Measurements from ENCODE around the gene SPAG16.

SPAG16 gene

DNA sequence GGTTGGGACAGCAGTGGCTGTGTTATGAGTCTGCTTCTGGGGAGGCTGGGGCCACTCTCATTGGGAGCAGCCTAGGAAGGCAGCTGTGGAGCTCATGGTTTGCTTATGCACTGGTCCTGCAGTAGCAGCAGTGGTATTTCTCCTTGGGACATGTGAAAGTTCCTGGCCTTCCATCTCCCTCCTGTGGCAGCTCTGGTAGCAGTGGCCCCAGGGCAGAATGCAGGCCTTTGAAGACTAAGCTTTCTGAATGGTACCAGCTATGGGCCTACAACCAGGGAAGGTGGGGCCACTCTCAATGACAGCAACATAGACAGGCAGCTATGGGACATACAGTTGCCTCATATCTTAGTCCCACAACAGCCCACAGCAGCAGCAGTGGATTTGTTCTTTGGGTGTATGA lies 1009.3 kb downstream of the SPAG16 start:
- DNase-seq (ENCODE audit: low spot score): no peak

- DNase-seq (ENCODE audit: low spot score): no peak
These were observed 1010.2 kb downstream of the SPAG16 start for GRCh38 chr2:214294426-214294825.

DNA sequence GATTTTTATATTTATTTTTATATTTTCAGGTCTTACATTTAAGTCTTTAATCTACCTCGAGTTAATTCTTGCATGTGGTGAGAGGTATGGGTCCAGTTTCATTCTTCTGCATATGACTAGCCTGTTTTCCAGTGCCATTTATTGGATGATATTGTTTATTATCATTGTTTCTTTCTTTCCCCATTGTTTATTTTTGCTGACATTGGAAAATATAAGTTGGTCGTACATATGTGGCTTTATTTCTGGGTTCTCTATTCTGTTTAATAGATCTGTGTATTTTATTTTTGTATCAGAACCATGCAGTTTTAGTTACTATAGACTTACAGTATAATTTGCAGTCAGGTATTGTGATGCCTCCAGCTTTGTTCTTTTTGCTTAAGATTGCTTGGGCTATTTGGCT lies 1013.2 kb downstream of the SPAG16 start:
- DNase-seq (ENCODE audit: low spot score): no peak

DNA sequence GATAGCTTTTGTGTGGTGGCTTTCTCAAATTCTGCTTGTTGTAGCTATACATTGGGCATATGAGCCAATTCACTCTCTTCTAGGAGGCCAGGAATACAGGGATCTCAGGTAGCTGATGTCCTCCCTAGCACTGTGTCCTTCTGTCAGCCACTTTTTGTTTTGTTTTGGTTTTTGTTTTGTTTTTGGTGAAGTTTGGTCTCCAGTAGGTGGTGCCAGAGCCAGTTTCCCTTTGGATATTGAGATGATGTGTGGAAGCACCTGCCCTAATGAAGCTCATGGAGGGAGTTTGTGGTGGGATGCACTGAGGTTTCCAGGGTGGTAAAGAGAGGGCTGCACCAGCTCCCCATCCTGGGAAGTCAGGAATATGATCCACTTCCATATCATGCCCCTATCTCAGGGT lies 1026.1 kb downstream of the SPAG16 start:
- no peak for DNase-seq (ENCODE audit: low spot score)

GRCh38 chr2:214311031-214311533 lies 1026.8 kb downstream of the SPAG16 start:
- DNase-seq (ENCODE audit: low spot score): no peak

DNA sequence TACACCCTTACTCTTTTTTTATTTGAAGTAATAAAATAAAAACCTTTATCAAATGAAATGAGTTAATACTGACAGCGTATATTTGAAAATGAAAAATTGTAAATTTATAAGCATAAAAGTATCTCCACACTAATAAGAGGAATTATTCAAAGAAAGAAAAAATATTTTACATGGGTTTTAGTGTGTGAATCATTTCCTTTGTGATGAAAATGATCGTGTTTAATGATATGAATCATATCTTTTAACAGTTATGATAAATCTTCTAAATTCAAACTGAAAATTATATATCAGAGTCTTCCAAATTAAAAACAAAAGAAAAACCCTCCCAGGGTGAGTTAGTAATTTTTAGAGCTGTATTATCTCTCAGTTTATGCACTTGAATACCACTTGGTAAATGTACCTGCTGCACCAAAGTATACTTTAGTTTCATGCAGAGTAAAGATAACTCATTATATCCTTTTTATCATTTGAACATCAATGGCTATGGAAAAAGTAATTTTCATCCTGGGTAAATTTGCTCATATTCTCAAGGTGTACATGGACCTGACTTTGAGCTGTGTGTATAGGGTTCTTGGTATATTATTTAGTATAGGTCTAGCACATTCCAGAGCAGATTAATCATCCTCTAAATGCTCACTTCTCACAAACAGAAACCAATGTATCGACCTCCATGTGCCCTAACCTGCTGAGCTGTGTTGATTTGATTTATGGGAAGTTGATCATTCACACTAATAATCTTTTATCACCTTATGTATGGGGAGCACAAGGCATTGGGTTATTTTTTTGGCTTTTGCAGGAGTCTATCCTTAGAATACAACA lies 1027.9 kb downstream of the SPAG16 start:
- DNase-seq (ENCODE audit: low spot score): no peak

DNA sequence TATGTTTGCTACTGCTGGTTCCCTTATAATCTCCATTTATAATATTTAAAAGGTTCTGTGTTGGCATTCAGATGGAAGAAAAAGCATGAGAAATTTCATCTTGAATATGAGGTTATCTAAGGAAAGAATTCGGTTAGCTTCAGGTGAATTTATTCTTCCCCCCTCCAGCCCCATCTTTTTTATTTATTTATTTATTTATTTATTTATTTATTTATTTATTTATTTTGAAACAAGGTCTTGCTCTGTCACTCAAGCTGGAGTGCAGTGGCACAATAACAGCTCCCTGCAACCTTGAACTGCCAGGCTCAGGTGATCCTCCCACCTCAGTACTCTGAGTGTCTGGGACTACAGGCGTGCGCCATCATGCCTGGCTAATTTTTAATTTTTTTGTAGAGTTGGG lies 1031.1 kb downstream of the SPAG16 start:
- no peak for DNase-seq (ENCODE audit: low spot score)

GRCh38 chr2:214320211-214320610 lies 1035.9 kb downstream of the SPAG16 start:
- no peak for DNase-seq (ENCODE audit: low spot score)

DNA sequence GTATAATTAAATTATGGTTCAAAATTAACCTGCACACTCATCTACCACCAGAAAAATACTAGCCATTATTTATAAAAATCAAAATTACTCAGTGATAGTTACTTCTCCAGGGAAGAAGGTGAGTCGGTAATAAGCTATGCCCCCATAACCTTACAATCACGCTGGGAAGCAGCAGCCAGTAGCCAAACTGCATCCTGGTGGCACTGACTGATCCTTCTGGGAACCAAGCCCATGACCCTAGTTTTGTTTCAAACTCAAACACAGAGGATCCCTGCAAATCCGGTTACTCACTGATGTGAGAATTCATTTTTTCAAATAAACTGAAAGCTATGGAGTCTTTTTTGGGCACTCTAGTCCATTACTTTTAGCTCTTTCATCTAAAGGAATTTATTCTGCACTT lies 1038.4 kb downstream of the SPAG16 start:
- DNase-seq (ENCODE audit: low spot score): no peak

DNA sequence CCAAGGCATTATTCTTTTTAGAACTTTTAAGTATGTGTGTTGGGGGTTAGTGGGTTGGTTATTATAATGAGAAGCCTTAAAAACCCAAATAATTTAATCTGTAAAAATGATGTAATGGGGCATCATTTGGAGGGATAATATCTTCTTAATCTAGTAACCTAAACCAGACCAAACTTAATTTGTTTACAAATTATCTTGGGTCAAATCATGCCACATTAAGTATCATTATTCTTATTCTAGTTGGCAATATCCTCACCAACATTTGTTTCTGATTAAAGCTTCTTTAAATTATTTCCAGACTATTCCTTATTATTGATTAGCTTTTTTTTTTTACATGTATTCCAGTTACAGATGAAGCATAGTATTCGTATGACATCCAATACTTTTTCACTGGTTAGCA lies 1041.1 kb downstream of the SPAG16 start:
- no peak for DNase-seq (ENCODE audit: low spot score)

DNA sequence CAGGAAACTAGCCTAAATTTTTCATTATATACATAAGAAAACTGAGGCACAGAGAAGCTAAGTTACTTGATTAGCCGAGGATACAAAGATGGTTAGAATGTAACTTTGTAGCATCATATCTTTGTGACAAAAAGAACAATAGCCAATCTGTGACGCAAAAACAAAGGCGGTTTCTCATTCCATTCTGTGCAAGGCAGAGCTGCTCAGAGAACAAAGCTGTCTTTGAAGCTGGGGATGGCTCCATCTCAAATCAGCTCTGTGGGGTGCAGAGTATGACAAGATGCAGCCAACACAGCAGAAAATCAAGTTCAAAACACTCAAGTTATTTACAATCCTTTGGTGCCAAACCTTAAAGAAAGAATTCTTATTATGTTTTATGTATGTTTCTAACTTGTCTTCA lies 1044.7 kb downstream of the SPAG16 start:
- DNase-seq (ENCODE audit: low spot score): no peak

GRCh38 chr2:214341646-214342045 lies 1057.4 kb downstream of the SPAG16 start:
- DNase-seq (ENCODE audit: low spot score): no peak

DNA sequence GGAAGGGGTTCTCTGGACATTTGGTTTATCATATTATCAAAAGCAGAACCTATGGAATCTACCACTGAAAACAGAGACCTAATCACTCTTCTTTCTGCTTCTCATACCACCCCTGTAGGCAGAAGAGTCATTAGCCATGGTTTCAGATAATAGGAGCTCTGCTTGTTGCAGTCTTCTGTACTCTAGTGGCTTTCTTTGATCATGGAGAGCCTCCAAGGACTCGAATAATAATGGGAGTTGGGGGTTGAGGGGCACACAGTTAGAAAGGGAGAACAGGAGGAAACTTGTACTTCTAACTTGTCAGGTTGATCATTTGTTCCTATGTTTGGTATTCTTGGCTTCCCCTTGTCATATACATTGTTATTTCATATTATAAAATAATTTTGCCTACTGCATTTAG lies 1074.2 kb downstream of the SPAG16 start:
- no peak for DNase-seq (ENCODE audit: low spot score)

DNA sequence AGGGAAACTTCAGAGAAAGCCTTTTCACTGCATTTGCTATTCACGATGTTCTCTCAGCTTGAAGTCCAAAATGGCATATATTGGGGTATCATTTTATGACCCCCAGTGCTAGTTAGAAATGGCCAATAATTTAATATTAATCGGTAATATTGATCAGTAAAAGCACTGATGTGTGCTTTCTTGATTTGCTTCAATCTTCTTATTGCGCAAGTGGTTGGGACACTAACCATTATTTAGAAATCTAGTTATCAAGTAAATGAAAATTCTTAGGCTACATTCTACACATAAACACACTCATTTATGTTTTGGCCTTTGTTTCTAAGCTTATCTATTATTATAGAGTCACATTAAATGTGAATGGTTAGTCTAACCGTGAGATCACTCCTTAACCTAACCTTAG lies 1076.9 kb downstream of the SPAG16 start:
- no peak for DNase-seq (ENCODE audit: low spot score)

DNA sequence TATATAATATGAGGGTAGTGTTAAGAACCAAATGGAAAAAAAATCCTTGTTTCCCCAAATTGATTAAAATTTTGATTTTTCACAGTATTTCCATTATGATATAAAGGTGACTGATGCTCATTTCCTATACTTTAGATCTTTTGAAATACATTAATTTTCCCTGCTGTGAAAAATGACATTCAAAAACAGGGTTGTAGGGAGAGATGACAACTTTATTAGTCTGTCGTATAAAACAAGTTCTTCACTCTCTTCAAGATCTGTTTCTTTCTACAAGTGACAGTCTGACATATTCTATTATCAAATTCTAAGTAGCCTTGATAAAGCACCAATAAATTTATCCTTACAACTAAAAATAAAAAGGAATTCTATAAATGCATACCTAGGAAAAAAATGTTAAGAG lies 1081.3 kb downstream of the SPAG16 start:
- DNase-seq (ENCODE audit: low spot score): no peak

DNA sequence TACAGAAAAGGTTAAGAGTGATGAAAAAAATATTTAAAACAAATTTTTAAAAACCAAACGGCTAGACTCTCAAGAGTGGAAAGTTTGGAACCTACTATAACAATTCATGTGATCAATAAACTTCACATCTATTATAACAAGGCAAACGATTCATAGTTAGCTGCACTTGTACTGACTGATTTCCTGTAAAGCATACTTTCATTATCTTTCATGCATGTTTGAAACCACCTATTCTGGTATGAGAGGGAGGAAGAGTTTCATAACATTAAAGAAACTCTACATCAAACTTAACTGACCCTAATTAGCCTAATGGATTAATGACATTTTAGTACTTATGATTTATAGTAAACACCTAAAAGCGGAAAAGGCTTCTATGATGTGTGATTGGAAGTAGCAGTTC lies 1082.9 kb downstream of the SPAG16 start:
- no peak for DNase-seq (ENCODE audit: low spot score)

- DNase-seq (ENCODE audit: low spot score): no peak
These were observed 1092.5 kb downstream of the SPAG16 start for GRCh38 chr2:214376618-214377285.

DNA sequence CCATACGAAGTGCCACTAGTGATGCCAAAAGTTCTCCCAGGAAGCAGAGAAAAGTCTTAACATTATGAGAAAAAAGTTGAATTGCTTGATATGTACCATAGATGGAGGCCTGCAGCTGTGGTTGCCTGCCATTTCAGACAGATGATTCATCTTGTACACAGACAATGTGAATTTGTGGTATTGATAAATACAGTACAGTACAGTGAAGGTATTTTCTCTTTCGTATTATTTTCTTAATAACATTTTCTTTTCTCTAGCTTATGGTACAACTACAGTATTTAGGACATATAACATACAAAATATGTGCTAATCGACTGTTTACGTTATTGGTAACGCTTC lies 1093.0 kb downstream of the SPAG16 start:
- no peak for DNase-seq (ENCODE audit: low spot score)

DNA sequence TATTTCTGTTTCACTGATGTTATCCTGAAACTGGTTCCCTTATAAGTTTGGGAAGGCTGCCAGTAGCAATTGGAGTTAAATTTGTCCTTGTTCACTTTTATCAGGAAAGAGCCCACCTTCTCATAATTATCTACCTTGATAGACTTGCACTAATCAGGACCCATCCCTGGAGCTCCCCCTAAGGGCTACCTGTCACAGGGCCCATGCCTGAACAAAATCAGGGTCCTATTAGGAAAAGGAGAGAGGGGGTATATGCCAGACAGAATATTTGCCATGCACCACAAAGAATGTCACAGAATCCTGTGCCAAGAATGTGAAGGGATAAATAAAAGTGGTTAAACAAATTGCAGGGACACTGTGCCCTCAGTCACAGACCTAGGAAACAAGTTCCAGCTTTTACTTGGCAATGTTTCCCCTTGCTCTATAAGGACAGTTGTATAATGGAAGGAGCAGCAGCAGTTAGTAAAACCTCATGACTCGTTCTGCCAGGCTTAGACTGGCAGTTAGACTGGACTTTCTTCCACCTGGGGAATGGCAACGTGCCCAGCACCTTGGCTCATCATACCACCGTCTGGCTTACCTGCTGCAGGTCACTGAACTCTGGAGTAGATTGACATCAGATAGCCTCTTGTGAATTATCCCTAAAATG lies 1094.3 kb downstream of the SPAG16 start:
- DNase-seq (ENCODE audit: low spot score): no peak

DNA sequence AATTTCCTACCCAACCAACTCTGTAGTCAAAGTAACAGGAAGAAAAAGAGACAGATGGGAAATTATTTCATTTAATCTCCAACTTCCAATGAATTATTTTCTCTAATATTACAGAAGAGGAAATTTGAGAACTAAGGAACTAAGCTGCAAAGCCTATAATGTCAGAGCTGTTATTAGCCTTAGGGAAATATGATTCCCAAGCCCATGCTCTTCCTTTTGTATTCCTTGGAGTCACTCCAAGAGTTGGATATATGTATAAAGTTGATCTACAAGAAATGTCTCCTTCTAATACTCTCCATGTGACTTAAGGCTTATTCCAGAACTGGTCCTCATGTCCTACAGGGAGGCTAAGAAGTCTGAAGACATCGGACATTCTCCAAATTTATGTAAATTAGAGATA lies 1095.0 kb downstream of the SPAG16 start:
- DNase-seq (ENCODE audit: low spot score): no peak

DNA sequence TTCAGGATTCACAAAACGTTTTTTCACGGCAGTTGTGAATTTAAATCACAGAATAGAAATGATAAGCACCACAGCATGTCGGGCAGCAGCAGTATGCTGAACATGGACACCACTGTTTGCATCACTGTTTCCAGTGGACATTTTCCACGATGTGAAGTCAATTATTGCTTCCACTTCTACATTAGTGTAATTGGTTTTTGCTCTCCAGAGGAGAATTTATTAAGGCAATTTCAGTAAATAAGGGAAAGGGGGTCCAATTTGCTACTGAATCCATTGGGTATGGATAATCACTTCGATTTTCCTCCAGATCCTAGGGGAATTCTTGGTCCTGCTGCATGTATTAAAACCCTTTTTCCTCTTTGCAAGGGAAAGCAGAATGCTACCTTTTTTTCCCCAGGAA lies 1096.4 kb downstream of the SPAG16 start:
- DNase-seq (ENCODE audit: low spot score): no peak

- no peak for DNase-seq (ENCODE audit: low spot score)
These were observed 1098.0 kb downstream of the SPAG16 start for GRCh38 chr2:214382229-214382628.

DNA sequence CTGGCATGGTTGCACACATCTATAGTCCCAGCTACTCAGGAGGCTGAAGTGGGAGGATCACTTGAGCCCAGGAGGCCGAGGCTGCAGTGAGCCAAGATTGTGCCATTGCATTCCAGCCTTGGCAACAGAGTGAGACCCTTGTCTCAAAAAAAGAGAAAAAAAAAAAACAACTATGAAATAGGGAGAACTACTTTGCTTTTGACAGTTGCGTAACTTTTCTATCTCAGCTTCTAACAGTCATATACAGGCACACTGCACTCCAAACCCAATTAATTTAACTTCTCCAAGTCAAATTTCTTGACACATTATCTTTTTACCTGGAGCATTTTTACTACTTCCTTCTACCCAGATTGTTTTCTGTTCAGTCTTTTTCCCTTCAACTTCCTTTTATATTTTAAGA lies 1102.5 kb downstream of the SPAG16 start:
- no peak for DNase-seq (ENCODE audit: low spot score)
